Choroid plexus epithelial cell (primary cell): ENCODE measurements around the gene TSTD2.

Experiments used
- DNase-seq: peaks from one replicate; pipeline ENCODE4 v3.0.0-alpha.2; 2010; ENCODE audit warnings: low read depth
- H3K4me3 ChIP-seq: 2 replicates; pipeline ENCODE4 v1.5.1; 2011; ENCODE audit warnings: low read depth, mild to moderate bottlenecking, control low read depth, low read length, moderate library complexity
- TF ChIP-seq, protein P1 (sequence below): conservative IDR thresholded peaks from 2 replicates; pipeline ENCODE4 v1.5.1; 2011; ENCODE audit warnings: low read depth, mild to moderate bottlenecking, control low read depth, inconsistent platforms, low read length, moderate library complexity

Gene TSTD2

GRCh38 chr9:97647996-97648395 lies 14.8 kb upstream of the TSTD2 start:
- no peak for DNase-seq
- no peak overlapping the region for H3K4me3 ChIP-seq
- TF ChIP-seq, protein P1, sequence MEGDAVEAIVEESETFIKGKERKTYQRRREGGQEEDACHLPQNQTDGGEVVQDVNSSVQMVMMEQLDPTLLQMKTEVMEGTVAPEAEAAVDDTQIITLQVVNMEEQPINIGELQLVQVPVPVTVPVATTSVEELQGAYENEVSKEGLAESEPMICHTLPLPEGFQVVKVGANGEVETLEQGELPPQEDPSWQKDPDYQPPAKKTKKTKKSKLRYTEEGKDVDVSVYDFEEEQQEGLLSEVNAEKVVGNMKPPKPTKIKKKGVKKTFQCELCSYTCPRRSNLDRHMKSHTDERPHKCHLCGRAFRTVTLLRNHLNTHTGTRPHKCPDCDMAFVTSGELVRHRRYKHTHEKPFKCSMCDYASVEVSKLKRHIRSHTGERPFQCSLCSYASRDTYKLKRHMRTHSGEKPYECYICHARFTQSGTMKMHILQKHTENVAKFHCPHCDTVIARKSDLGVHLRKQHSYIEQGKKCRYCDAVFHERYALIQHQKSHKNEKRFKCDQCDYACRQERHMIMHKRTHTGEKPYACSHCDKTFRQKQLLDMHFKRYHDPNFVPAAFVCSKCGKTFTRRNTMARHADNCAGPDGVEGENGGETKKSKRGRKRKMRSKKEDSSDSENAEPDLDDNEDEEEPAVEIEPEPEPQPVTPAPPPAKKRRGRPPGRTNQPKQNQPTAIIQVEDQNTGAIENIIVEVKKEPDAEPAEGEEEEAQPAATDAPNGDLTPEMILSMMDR = no peak

DNA sequence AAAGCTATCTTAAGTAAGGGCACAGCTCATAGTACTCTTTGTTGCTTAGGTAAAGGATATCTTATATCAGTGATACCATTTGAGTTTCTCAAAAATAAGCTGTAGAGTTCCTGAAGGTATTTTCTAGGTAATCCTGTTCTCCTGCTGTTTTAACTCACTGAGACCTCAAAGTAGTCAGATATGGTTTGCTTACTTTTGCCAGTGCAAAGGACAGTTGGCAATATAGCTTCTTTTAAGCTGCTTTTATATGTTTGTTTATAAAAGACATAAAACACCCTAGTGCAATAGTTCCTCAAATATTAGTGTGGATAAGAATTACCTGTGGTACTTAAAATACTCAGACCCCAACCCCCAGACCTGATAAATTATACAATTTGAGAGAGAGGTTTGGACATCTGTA lies 12.6 kb upstream of the TSTD2 start:
- DNase-seq = no peak
- TF ChIP-seq, protein P1 = no peak
- no peak overlapping the region for H3K4me3 ChIP-seq

GRCh38 chr9:97640325-97640724 lies 7.2 kb upstream of the TSTD2 start:
- peak; percentile 48 for DNase-seq
- no peak overlapping the region for H3K4me3 ChIP-seq
- TF ChIP-seq, protein P1 = no peak

GRCh38 chr9:97638666-97639065 lies 5.5 kb upstream of the TSTD2 start:
- TF ChIP-seq, protein P1 = peak; percentile 30
- no peak for DNase-seq
- H3K4me3 ChIP-seq = no peak overlapping the region

GRCh38 chr9:97636903-97637302 lies 3.7 kb upstream of the TSTD2 start:
- DNase-seq = no peak
- no peak overlapping the region for H3K4me3 ChIP-seq
- TF ChIP-seq, protein P1 = no peak

DNA sequence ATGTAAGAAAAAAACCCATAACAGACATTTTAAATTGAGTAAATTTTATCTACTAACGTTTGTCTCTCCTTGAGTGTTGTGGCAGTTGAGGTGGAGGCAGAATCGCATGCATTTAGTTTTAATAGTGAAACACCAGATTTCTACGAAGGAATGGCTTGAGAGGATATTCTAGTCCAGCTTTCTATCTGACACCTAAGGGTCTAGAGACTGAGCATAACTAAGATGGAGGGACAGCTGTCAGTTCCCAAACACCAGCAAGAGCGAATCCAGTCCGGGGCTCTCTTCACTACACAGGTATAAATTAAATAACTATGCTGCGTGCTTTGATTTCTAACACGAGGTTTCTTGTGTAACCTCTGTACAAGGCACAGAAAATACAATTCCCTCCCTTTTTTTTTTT lies 1.9 kb upstream of the TSTD2 start:
- TF ChIP-seq, protein P1 = no peak
- DNase-seq = no peak
- H3K4me3 ChIP-seq = peak overlapping the region; percentile 99

- H3K4me3 ChIP-seq = peak overlapping the region; percentile 99
- peak; percentile 28 for DNase-seq
- TF ChIP-seq, protein P1 = no peak
These were observed 807 bp upstream of the TSTD2 start for GRCh38 chr9:97633859-97634490.
